H1 (cell line): ENCODE data around the gene NOP9. TPM values are rescaled to one million over a fixed set of nuclear protein-coding genes. Genes with fewer than 3 reads are reported as not detected.

ENCODE experiments used
- CTCF ChIA-PET: fragments of 300-600 bp; sonication (Branson Sonifier 250); formaldehyde crosslinking; loops from one replicate; lab custom pipeline; 2021; ENCODE audit not compliant: partially characterized antibody; lab: Charles Lee
- POLR2A ChIA-PET: fragments of 300-600 bp; sonication (Branson Sonifier 250); formaldehyde crosslinking; loops from one replicate; lab custom pipeline; 2021; ENCODE audit warnings: inconsistent platforms; ENCODE audit not compliant: partially characterized antibody; lab: Charles Lee
- DNase-seq, 2 experiments: peaks; one replicate each; pipeline versions ENCODE4 v3.0.0 to v3.0.0-alpha.2; 2010 to 2022; ENCODE audit warnings: low spot score in 2 of 2, low read depth in 1 of 2, mixed read lengths in 1 of 2
- FAIRE-seq: peaks from 2 replicates; lab custom pipeline; 2011; peaks lifted over from hg19 to GRCh38; lab: Jason Lieb, UNC
- H2AFZ ChIP-seq: 2 replicates; pipeline ENCODE4 v1.8.1; 2012; ENCODE audit warnings: low read length, inconsistent platforms
- H2AK5ac ChIP-seq: 2 replicates; pipeline ENCODE4 v1.6.1; 2013; ENCODE audit warnings: low read depth, low read length
- H2BK120ac ChIP-seq: replicated peaks from 2 replicates; pipeline ENCODE3; 2013; ENCODE audit warnings: low read depth, low read length, inconsistent platforms
- H2BK12ac ChIP-seq: 2 replicates; pipeline ENCODE4 v1.6.1; 2013; ENCODE audit warnings: low read depth, low read length
- H2BK15ac ChIP-seq: 2 replicates; pipeline ENCODE4 v1.6.1; 2013; ENCODE audit warnings: low read length
- H2BK20ac ChIP-seq: 2 replicates; pipeline ENCODE4 v1.6.1; 2013; ENCODE audit warnings: low read length
- H2BK5ac ChIP-seq: 2 replicates; pipeline ENCODE4 v1.6.1; 2013; ENCODE audit warnings: low read depth, low read length
- H3K14ac ChIP-seq: 2 replicates; pipeline ENCODE4 v1.6.1; 2013; ENCODE audit warnings: inconsistent platforms; ENCODE audit not compliant: insufficient read length
- H3K18ac ChIP-seq: 2 replicates; pipeline ENCODE4 v1.6.1; 2013; ENCODE audit warnings: low read length; ENCODE audit errors: extremely low read depth
- H3K23ac ChIP-seq: 2 replicates; pipeline ENCODE4 v1.6.1; 2013; ENCODE audit warnings: inconsistent platforms; ENCODE audit not compliant: insufficient read length
- H3K23me2 ChIP-seq: 2 replicates; pipeline ENCODE4 v1.6.1; 2013; ENCODE audit warnings: low read depth, low read length
- H3K27ac ChIP-seq: 2 replicates; pipeline ENCODE4 v1.6.1; 2011; ENCODE audit warnings: low read depth, low read length, inconsistent platforms
- H3K27me3 ChIP-seq, 4 experiments: replicated peaks in 1 of 4; 1 replicate in 1 of 4; 2 replicates in 3 of 4; pipeline versions ENCODE4 v1.6.1 to v1.8.1; 2011 to 2013; ENCODE audit warnings: low read length in 3 of 4, mild to moderate bottlenecking in 3 of 4, inconsistent platforms in 2 of 4, mixed read lengths in 2 of 4, moderate library complexity in 1 of 4; ENCODE audit not compliant: control insufficient read depth in 3 of 4, insufficient read depth in 3 of 4; ENCODE audit errors: extremely low read depth in 1 of 4
- H3K36me3 ChIP-seq, 4 experiments: 2 replicates each; pipeline versions ENCODE4 v1.6.1 to v1.8.1; 2011 to 2013; ENCODE audit warnings: mild to moderate bottlenecking in 4 of 4, low read length in 3 of 4, moderate library complexity in 2 of 4, control low read depth in 1 of 4, inconsistent platforms in 1 of 4; ENCODE audit not compliant: insufficient read depth in 4 of 4, control insufficient read depth in 2 of 4
- H3K4ac ChIP-seq: replicated peaks from 2 replicates; pipeline ENCODE3; 2013; ENCODE audit warnings: low read length, low read depth, mixed read lengths, inconsistent platforms; ENCODE audit not compliant: insufficient read length
- H3K4me1 ChIP-seq, 4 experiments: replicated peaks in 1 of 4; 1 replicate in 1 of 4; 2 replicates in 3 of 4; pipeline versions ENCODE4 v1.6.1 to v1.8.1; 2011 to 2013; ENCODE audit warnings: low read length in 3 of 4, inconsistent platforms in 2 of 4, mixed read lengths in 1 of 4; ENCODE audit not compliant: insufficient read depth in 4 of 4, control insufficient read depth in 3 of 4
- H3K4me2 ChIP-seq, 2 experiments: 2 replicates each; pipeline versions ENCODE4 v1.6.1 to v1.8.1; 2011 to 2013; ENCODE audit warnings: low read depth in 2 of 2, low read length in 2 of 2, control low read depth in 1 of 2, inconsistent platforms in 1 of 2, mild to moderate bottlenecking in 1 of 2; ENCODE audit not compliant: insufficient read depth in 1 of 2
- H3K4me3 ChIP-seq, 4 experiments: fragments of 200-600, 300-600 bp in 1 of 4; sonication (generic), shearing (Covaris generic), sonication (Bioruptor Twin) in 1 of 4; 2 replicates each; pipeline versions ENCODE4 v1.5.1 to v1.8.1; 2011 to 2016; ENCODE audit warnings: low read length in 4 of 4, low read depth in 3 of 4, control low read depth in 2 of 4, inconsistent platforms in 2 of 4, mild to moderate bottlenecking in 2 of 4, mixed read lengths in 1 of 4, moderate library complexity in 1 of 4; ENCODE audit not compliant: insufficient read depth in 2 of 4; ENCODE audit errors: extremely low read depth in 1 of 4
- H3K56ac ChIP-seq: replicated peaks from 2 replicates; pipeline ENCODE3; 2013; ENCODE audit warnings: low read depth, mild to moderate bottlenecking, mixed read lengths, low read length, inconsistent platforms; ENCODE audit not compliant: insufficient read length
- H3K79me1 ChIP-seq: 2 replicates; pipeline ENCODE4 v1.6.1; 2013; ENCODE audit warnings: low read depth, low read length, control low read depth
- H3K79me2 ChIP-seq, 2 experiments: 2 replicates each; pipeline versions ENCODE4 v1.6.1 to v1.8.1; 2012 to 2013; ENCODE audit warnings: low read length in 2 of 2, mild to moderate bottlenecking in 2 of 2, inconsistent platforms in 1 of 2; ENCODE audit not compliant: insufficient read depth in 2 of 2, control insufficient read depth in 1 of 2
- H3K9ac ChIP-seq, 4 experiments: replicated peaks in 1 of 4; 1 replicate in 1 of 4; 2 replicates in 3 of 4; pipeline versions ENCODE4 v1.6.1 to v1.8.1; 2011 to 2013; ENCODE audit warnings: low read depth in 3 of 4, low read length in 3 of 4, control low read depth in 2 of 4, mild to moderate bottlenecking in 2 of 4, moderate library complexity in 2 of 4, inconsistent platforms in 1 of 4; ENCODE audit errors: extremely low read depth in 1 of 4
- H3K9me3 ChIP-seq, 2 experiments: 2 replicates each; pipeline versions ENCODE4 v1.6.1 to v1.8.1; 2012 to 2013; ENCODE audit warnings: mild to moderate bottlenecking in 2 of 2, moderate library complexity in 2 of 2, control low read depth in 1 of 2, inconsistent platforms in 1 of 2, low read depth in 1 of 2, low read length in 1 of 2, mixed read lengths in 1 of 2; ENCODE audit not compliant: insufficient read depth in 2 of 2
- H4K20me1 ChIP-seq, 2 experiments: replicated peaks in 1 of 2; 2 replicates each; pipeline versions ENCODE3 to v1.8.1; 2011 to 2013; ENCODE audit warnings: inconsistent platforms in 2 of 2, low read length in 2 of 2, mild to moderate bottlenecking in 1 of 2; ENCODE audit not compliant: insufficient read depth in 2 of 2, control insufficient read depth in 1 of 2
- H4K5ac ChIP-seq: 2 replicates; pipeline ENCODE4 v1.6.1; 2013; ENCODE audit warnings: low read length, low read depth, mixed read lengths, inconsistent platforms; ENCODE audit not compliant: insufficient read length
- H4K8ac ChIP-seq: 2 replicates; pipeline ENCODE4 v1.8.0; 2013; ENCODE audit warnings: mild to moderate bottlenecking, moderate library complexity, low read length, inconsistent platforms; ENCODE audit not compliant: insufficient read depth; ENCODE audit errors: extremely low read depth
- H4K91ac ChIP-seq: replicated peaks from 2 replicates; pipeline ENCODE3; 2013; ENCODE audit warnings: low read length, mixed read lengths, inconsistent platforms; ENCODE audit not compliant: insufficient read length
- CBX5 ChIP-seq: fragments of 300-800, 300-1000 bp; sonication (generic); IDR thresholded peaks from 2 replicates; pipeline ENCODE4 v1.7.1; 2016; ENCODE audit warnings: antibody characterized with exemption, low read length, low read depth
- CBX8 ChIP-seq: fragments of 300-800, 300-1000 bp; sonication (generic); IDR thresholded peaks from 2 replicates; pipeline ENCODE4 v1.7.1; 2016; ENCODE audit warnings: low read depth, low read length, borderline replicate concordance
- CHD2 ChIP-seq: IDR thresholded peaks from 2 replicates; pipeline ENCODE4 v1.6.1; 2012; ENCODE audit warnings: low read length, improper control_type of control experiment
- GABPA ChIP-seq: IDR thresholded peaks from 2 replicates; pipeline ENCODE4 v1.6.1; 2011; ENCODE audit warnings: mild to moderate bottlenecking, low read length, moderate library complexity, borderline replicate concordance; ENCODE audit not compliant: insufficient read depth
- NANOG ChIP-seq: IDR thresholded peaks from 2 replicates; pipeline ENCODE4 v1.6.1; 2011; ENCODE audit warnings: low read length, low read depth, mild to moderate bottlenecking, inconsistent platforms; ENCODE audit not compliant: insufficient read depth, poor library complexity, severe bottlenecking
- NRF1 ChIP-seq: IDR thresholded peaks from 2 replicates; pipeline ENCODE4 v1.6.1; 2011; ENCODE audit warnings: mild to moderate bottlenecking, low read depth, low read length, improper control_type of control experiment
- PHF8 ChIP-seq: fragments of 200-600 bp; sonication (generic); conservative IDR thresholded peaks from 2 replicates; pipeline ENCODE4 v1.7.1; 2012; ENCODE audit warnings: low read depth, mild to moderate bottlenecking, inconsistent platforms, low read length, moderate library complexity
- POLR2A ChIP-seq, 2 experiments: IDR thresholded peaks; 1 replicate in 1 of 2; 2 replicates in 1 of 2; pipeline ENCODE4 v1.6.1; 2011; ENCODE audit warnings: low read depth in 2 of 2, low read length in 2 of 2, mild to moderate bottlenecking in 2 of 2; ENCODE audit errors: control extremely low read depth in 1 of 2
- WGBS, 2 experiments: shearing (Covaris generic) in 1 of 2; methylation state at CpG; one replicate each; pipeline versions ENCODE4 v1.1.6 to v1.1.7; 2013 to 2015; ENCODE audit warnings: low lambda C conversion rate in 2 of 2, mixed read lengths in 2 of 2, inconsistent platforms in 1 of 2, low coverage in 1 of 2, missing lambda C conversion rate in 1 of 2; ENCODE audit not compliant: insufficient replicate concordance in 2 of 2, insufficient coverage in 1 of 2, insufficient read length in 1 of 2; ENCODE audit errors: extremely low coverage in 1 of 2, missing lambda C conversion rate in 1 of 2; 5-methylcytosine and 5-hydroxymethylcytosine counted together
- polyA plus RNA-seq, 7 experiments: library from polyadenylated mRNA; depleted of rRNA in 3 of 7; stranded (reverse) in 5 of 7; unstranded in 2 of 7; fragments of >200 nt in 5 of 7; fragments of 200-250 nt in 2 of 7; gene quantifications; 1 replicate in 5 of 7; 2 replicates in 1 of 7; 4 replicates in 1 of 7; pipeline versions ENCODE4 v1.2.1 to v1.2.3, GENCODE V29; 2011 to 2013; ENCODE audit warnings: missing spikeins in 2 of 7, mixed read lengths in 2 of 7
- total RNA-seq: library from RNA; stranded (reverse); fragmentation: NEBNext Ultra II Directional; extraction: Animal tissue kit (Norgen Biotek cat#: 25700); gene quantifications from 2 replicates; pipeline ENCODE4 v1.2.1, GENCODE V29; 2021

Gene NOP9
- total and polyA plus RNA-seq, 2 of the 8 experiments (the other 6 are each of a cell fraction or from before 2014, with no cell fraction given): 17.8 to 34.8 TPM

DNA sequence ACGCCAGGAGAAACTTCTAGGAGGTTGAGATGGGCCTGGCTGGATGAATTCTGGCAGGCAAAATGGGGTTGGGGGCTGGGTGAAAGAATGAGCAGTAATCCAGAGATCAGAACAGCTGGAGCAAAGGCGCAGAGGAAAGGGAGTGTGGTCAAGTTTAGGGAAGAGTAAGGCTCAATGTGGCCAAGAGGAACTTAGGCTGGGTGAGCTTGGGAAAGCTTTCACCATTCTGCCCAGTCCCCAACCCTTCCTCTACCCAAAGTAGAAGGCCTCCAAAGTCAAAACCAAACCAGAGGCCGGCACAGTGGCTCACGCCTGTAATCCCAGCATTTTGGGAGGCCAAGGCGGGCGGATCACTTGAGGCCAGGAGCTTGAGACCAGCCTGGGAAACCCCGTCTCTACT, 18.0 kb upstream of the NOP9 start:
- H2BK5ac ChIP-seq: no peak overlapping the region
- no peaks in the 10 kb centered on the region for H3K27me3 ChIP-seq
- H3K4me1 ChIP-seq: no peaks in the 10 kb centered on the region
- H3K4ac ChIP-seq: no peak overlapping the region
- peaks cover 0 to 3% of the 10 kb centered on the region in 2 experiments for H4K20me1 ChIP-seq
- H3K18ac ChIP-seq: no peak overlapping the region
- H2BK12ac ChIP-seq: no peak overlapping the region
- no peak overlapping the region for H3K9ac ChIP-seq
- no peak overlapping the region for H2AFZ ChIP-seq
- H2BK120ac ChIP-seq: no peak overlapping the region
- no peak overlapping the region for H3K14ac ChIP-seq
- no peak overlapping the region for H3K27ac ChIP-seq
- no peaks in the 10 kb centered on the region for H3K36me3 ChIP-seq
- no peak overlapping the region for H4K91ac ChIP-seq
- TF ChIP-seq CHD2: no peak
- no peak for TF ChIP-seq NRF1
- TF ChIP-seq GABPA: no peak
- no peak for TF ChIP-seq CBX8
- no peak for TF ChIP-seq CBX5
- no peak for TF ChIP-seq NANOG
- no peak for TF ChIP-seq PHF8
- no peak for TF ChIP-seq POLR2A (IDR thresholded peaks at IDR 0.05; ENCODE audit: control extremely low read depth in 1 of 2, low read depth in 2 of 2, low read length in 2 of 2)
- no peaks in the 10 kb centered on the region for H3K23me2 ChIP-seq
- H2BK15ac ChIP-seq: no peak overlapping the region
- 91% methylated on average over 7 of the region's 7 CpGs; no CpG with 5 or more reads in 1 of the 2 experiments for WGBS, 2 experiments
- H2AK5ac ChIP-seq: no peak overlapping the region
- no peaks in the 10 kb centered on the region; the same call in 1 of the 2 replicates for H3K79me1 ChIP-seq
- H3K79me2 ChIP-seq: no peaks in the 10 kb centered on the region
- no peak for DNase-seq
- H3K4me3 ChIP-seq: no peak overlapping the region
- FAIRE-seq: no peak
- H3K23ac ChIP-seq: no peak overlapping the region
- H4K8ac ChIP-seq: no peak overlapping the region
- no peak overlapping the region for H2BK20ac ChIP-seq
- H3K4me2 ChIP-seq: no peak overlapping the region
- POLR2A ChIA-PET: interaction anchor here (0.6 to 3.8 kb wide), 6 partner anchors 10 to 1073 kb away, joined by 3 to 25 read pairs (median 3); partner anchors contain the start of gene RABGGTA
- H3K9me3 ChIP-seq: no peaks in the 10 kb centered on the region
- CTCF ChIA-PET: interaction anchor here (1.2 to 11.5 kb wide), 8 partner anchors 10 to 39 kb away, joined by 4 to 137 read pairs (median 32); partner anchors contain the start of genes CIDEB, DHRS1, LTB4R2 and NOP9
- H4K5ac ChIP-seq: no peak overlapping the region
- H3K56ac ChIP-seq: no peak overlapping the region
